ENCODE results near the gene LTB4R. TPM values are rescaled to one million over a fixed set of nuclear protein-coding genes. Genes with fewer than 3 reads are reported as not detected.

Gene LTB4R
- total RNA-seq, 2 experiments from 2014 or later = 11.6 to 11.7 TPM

DNA sequence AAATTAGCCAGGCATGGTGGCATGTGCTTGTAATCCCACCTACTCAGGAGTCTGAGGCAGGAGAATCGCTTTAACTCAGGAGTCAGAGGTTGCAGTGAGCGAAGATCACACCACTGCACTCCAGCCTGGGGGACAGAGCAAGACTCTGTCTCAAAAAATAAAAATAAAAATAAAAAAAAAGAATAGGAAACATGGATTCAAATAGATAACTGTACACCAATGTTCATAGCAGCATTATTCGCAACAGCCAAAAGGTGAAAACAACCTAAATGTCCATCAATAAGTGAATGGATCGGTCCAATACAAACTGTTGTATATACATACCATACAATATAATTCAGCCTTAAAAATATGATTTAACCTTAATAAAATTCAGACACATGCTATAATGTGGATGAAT, 31.6 kb downstream of the LTB4R start:
- Mint-ChIP-seq H3K9me3 (no peaks in the 10 kb centered on the region), H3K27me3 (peaks cover 10% of the 10 kb centered on the region), H3K4me3 (no peak overlapping the region), H3K4me1 (ENCODE audit: low read depth) (peaks cover 12% of the 10 kb centered on the region), H3K36me3 (ENCODE audit: low read depth) (no peaks in the 10 kb centered on the region), H3K27ac (no peak overlapping the region)
- TF ChIP-seq, protein P1, sequence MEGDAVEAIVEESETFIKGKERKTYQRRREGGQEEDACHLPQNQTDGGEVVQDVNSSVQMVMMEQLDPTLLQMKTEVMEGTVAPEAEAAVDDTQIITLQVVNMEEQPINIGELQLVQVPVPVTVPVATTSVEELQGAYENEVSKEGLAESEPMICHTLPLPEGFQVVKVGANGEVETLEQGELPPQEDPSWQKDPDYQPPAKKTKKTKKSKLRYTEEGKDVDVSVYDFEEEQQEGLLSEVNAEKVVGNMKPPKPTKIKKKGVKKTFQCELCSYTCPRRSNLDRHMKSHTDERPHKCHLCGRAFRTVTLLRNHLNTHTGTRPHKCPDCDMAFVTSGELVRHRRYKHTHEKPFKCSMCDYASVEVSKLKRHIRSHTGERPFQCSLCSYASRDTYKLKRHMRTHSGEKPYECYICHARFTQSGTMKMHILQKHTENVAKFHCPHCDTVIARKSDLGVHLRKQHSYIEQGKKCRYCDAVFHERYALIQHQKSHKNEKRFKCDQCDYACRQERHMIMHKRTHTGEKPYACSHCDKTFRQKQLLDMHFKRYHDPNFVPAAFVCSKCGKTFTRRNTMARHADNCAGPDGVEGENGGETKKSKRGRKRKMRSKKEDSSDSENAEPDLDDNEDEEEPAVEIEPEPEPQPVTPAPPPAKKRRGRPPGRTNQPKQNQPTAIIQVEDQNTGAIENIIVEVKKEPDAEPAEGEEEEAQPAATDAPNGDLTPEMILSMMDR (IDR thresholded peaks at IDR 0.05) = no peak
- intact Hi-C loops (cut with micrococcal nuclease) = no loop called here
- no peak for DNase-seq
- CTCF ChIA-PET = interaction anchor here (1.0 to 12.7 kb wide), 6 partner anchors 10 to 94 kb away, joined by 3 to 454 read pairs (median 32); partner anchors contain the start of genes ADCY4, CBLN3 and KHNYN
- no peak for ATAC-seq
- POLR2A ChIA-PET = no interaction called here

DNA sequence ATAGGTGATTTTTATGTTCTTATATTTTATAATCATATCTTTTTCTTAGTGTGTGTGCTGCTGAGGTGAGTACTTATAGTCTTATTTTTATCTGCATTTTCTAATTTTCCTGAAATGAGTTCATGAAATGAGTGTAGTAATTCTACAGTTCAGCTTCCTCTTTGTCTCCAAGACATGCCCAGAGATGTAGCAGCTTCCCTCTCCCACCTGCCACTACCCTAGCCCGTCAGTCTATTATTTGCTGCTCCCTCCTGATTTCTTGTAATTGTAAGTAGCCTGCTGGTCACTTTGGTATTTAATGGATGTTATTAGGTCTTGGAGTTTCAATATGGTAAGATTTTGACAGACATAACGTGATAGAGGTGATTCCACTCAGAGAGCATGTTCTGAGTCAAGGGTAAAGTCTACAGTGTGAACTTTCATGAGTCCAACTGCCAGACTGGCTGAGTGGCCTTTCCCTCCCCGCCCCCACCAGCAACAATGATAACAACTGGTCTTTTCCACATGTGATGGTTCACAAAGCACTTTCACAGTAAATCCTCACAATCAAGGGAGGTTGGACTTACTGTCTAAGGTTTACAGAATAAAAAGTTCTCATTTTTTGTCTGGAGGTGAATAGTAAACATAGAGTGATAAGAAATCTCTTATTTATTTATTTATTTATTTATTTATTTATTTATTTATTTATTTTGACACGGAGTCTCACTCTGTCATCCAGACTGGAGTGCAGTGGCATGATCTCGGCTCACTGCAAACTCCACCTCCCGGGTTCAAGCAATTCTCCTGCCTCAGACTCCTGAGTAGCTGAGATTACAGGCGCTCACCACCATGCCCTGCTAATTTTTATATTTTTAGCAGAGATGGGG, 32.7 kb downstream of the LTB4R start:
- TF ChIP-seq, protein P1 (IDR thresholded peaks at IDR 0.05) = no peak
- ChIA-PET POLR2A (no interaction called here), CTCF (interaction anchor here (1.0 to 5.7 kb wide), 4 partner anchors 11 to 88 kb away, joined by 3 to 70 read pairs (median 4); partner anchors contain the start of gene ADCY4)
- H3K27me3 Mint-ChIP-seq = peaks cover 13% of the 10 kb centered on the region
- no peak overlapping the region for H3K4me3 Mint-ChIP-seq
- no peaks in the 10 kb centered on the region for H3K9me3 Mint-ChIP-seq
- ATAC-seq (no peak), DNase-seq (no peak)
- H3K36me3 Mint-ChIP-seq (ENCODE audit: low read depth) = no peaks in the 10 kb centered on the region
- intact Hi-C loops (cut with micrococcal nuclease) = no loop called here
- no peak overlapping the region for H3K27ac Mint-ChIP-seq
- H3K4me1 Mint-ChIP-seq (ENCODE audit: low read depth) = peaks cover under 1% of the 10 kb centered on the region

DNA sequence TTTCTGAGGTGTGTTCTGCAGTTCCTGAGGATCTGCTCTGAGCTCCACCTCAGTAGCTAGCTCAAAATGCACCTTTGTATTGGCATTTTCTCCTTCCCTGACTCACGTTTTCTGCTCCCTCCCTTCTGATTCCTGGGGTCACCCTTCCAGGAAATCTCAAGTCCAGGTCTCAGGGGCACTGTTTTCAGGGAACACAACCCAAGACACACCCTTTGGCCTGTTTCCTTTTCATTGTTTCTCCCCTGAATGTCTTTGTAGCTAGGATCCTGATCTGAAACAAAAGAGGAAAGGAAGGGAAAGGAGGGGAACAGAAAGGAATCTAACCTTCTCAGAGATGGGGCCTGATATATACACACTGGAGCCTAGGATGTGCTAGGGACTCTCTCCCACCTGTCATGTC, 35.8 kb downstream of the LTB4R start:
- CTCF ChIA-PET = interaction anchor here (1.3 to 5.7 kb wide), 3 partner anchors 14 to 89 kb away, joined by 3 to 70 read pairs (median 8); partner anchors contain the start of gene ADCY4
- no peak for ATAC-seq
- no peak for DNase-seq
- intact Hi-C loops (cut with micrococcal nuclease) = no loop called here
- TF ChIP-seq, protein P1 (IDR thresholded peaks at IDR 0.05) = no peak
- no peak overlapping the region for H3K27ac Mint-ChIP-seq
- no peaks in the 10 kb centered on the region for H3K36me3 Mint-ChIP-seq (ENCODE audit: low read depth)
- no peaks in the 10 kb centered on the region for H3K9me3 Mint-ChIP-seq
- peaks cover 27% of the 10 kb centered on the region for H3K27me3 Mint-ChIP-seq
- POLR2A ChIA-PET = no interaction called here
- H3K4me1 Mint-ChIP-seq (ENCODE audit: low read depth) = no peaks in the 10 kb centered on the region
- H3K4me3 Mint-ChIP-seq = no peak overlapping the region

DNA sequence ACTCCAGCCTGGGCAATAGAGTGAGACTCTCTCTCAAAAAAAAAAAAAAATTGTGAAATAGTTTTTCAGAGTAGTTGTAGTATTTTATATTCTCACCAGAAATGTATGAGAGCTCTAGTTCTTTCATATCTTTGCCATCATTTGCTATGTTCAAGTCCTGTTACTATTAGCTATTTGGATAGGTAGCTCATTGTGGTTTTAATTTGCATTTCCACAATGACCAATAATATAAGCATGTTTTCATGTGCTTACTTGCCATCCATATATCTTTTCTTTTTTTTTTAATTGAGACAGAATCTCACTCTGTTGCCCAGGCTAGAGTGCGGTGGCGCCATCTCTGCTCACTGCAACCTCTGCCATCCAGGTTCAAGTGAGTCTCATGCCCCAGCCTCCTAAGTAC, 36.9 kb downstream of the LTB4R start:
- no peak for DNase-seq
- CTCF ChIA-PET = interaction anchor here (1.0 to 5.7 kb wide), 2 partner anchors 8 to 15 kb away, joined by 3 to 70 read pairs; partner anchors contain the start of genes ADCY4 and RIPK3
- Mint-ChIP-seq H3K27me3 (peaks cover 31% of the 10 kb centered on the region), H3K4me1 (ENCODE audit: low read depth) (no peaks in the 10 kb centered on the region), H3K9me3 (no peaks in the 10 kb centered on the region), H3K27ac (no peak overlapping the region), H3K36me3 (ENCODE audit: low read depth) (no peaks in the 10 kb centered on the region), H3K4me3 (no peak overlapping the region)
- TF ChIP-seq, protein P1 (IDR thresholded peaks at IDR 0.05) = no peak
- no peak for ATAC-seq
- POLR2A ChIA-PET = interaction anchor here (0.6 to 0.7 kb wide), 2 partner anchors 63 to 962 kb away, joined by 3 to 4 read pairs; no protein-coding TSS in a partner anchor
- intact Hi-C loops (cut with micrococcal nuclease) = no loop called here

DNA sequence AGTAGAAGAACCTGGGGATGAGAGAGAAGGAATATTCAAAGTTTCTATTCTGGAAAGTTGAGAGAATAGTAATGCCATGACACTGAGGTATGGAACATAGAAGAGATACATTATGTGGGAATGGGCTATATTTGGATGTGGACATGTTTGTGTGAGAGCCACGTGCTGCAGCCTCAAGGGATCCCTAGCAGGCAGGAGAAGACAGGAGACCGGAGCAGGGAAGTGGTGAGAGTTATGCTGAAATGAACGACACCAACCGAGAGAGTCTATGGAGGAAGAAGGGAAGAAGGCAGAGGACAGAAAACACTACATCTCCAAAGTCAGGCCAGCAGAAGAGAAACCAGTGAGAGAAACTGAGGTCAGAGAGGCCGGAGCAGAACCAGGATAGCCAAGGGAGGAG, 38.4 kb downstream of the LTB4R start:
- Mint-ChIP-seq H3K27ac (no peak overlapping the region), H3K27me3 (peaks cover 38% of the 10 kb centered on the region), H3K9me3 (no peaks in the 10 kb centered on the region), H3K36me3 (ENCODE audit: low read depth) (no peaks in the 10 kb centered on the region), H3K4me3 (no peak overlapping the region), H3K4me1 (ENCODE audit: low read depth) (peaks cover 3% of the 10 kb centered on the region)
- TF ChIP-seq, protein P1 (IDR thresholded peaks at IDR 0.05) = no peak
- ChIA-PET CTCF (interaction anchor here (1.0 to 1.3 kb wide), 5 partner anchors 9 to 36 kb away, joined by 3 to 4 read pairs (median 3); no protein-coding TSS in a partner anchor), POLR2A (no interaction called here)
- ATAC-seq (no peak), DNase-seq (no peak)
- intact Hi-C loops (cut with micrococcal nuclease) = no loop called here

Measured in activated CD8-positive, alpha-beta T cell treated with anti-CD3 and anti-CD28 coated beads for 36 hours (primary cell).